NCI-H1694 (cell line): ENCODE results near the gene PNMT.
A peak's percentile ranks its signal among the peaks of the same experiment; 100 is the strongest.
"Not testable (repeated sequence)": the region's sequence is repeated elsewhere in the genome, so short reads cannot be mapped to it uniquely, and the experiment has no call there.

Source experiments
- DNase-seq: peaks from one replicate; lab custom pipeline; 2025; lab: John Stamatoyannopoulos, UW

PNMT gene

DNA sequence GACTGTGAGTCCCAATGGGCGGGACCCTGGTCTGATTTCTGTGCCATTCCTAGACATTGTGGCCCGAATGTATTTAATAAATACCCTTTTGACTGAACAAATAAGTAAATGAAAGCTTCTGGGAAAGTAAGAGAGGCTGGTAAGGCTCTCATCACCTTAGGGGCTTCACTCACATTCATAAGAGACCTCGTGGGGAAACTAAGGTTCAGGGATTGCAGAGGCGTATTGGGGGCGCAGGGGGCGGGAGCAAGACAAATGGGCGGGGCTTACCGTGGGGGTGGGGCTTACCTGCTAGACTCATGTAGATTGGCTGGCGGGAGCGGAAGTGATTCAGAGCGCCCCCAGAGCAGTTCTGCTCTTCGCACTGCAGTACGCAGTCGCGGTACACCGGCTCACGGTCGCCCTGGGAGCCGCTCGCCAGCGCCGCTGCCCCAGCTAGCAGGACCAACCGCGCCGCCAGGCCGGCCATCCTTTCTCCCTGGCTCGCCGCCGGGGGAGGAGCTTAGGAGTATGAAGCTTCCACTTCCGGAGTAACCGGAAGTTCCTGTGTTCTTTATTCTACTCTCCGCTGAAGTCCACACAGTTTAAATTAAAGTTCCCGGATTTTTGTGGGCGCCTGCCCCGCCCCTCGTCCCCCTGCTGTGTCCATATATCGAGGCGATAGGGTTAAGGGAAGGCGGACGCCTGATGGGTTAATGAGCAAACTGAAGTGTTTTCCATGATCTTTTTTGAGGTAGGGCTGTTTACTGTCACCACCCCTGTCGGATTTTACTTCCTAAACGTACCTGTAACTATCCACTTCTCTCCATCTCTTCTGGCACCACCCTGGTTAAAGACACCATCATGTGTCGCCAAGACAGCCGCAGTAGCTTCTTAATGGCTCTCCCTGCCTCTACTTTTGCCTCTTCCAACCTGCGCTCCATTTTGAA lies 19.6 kb downstream of the PNMT start, which contains the start of gene PGAP3:
TSS of gene PGAP3 (minus strand) at position 512 of the 929 bp plus-strand sequence. CDS start at position 469, 43 bp downstream.
- DNase-seq = peak; percentile 97

DNA sequence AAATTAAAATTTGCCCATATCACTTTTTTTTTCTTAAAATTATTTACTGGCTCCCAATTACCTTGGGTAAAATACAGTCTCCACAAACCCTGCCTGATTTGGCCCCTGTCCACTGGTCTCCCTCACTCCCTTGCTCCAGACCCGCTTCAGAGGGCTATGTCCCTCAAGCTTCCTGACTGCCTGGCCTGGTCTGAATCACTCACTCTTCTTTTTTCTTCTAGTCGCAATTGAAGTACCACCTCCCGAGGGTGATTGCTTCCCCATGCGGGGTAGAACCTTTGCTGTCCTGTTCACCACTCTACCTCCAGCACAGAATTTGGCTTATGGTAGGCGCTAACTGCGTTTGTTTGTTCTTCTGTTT lies 20.2 kb downstream of the PNMT start:
- DNase-seq = no peak

DNA sequence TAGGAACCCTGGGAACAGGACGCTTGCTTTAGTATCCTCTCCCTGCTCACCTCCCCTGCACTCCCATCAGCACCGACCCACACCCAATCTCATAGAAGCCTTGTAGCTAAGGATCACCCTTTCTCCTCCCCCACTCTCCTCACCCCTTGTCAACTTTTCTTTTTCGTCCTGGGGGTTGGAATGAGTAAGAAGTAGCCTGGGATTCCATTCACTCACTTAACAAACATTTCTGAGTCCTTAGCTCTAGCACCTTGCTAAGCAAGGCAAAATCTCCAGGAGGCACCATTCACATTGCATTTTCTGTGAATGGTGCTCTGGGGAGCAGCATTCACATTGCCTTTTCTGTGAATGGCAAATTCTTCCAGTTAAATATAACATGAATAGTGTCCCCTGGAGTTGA lies 20.7 kb downstream of the PNMT start:
- no peak for DNase-seq

DNA sequence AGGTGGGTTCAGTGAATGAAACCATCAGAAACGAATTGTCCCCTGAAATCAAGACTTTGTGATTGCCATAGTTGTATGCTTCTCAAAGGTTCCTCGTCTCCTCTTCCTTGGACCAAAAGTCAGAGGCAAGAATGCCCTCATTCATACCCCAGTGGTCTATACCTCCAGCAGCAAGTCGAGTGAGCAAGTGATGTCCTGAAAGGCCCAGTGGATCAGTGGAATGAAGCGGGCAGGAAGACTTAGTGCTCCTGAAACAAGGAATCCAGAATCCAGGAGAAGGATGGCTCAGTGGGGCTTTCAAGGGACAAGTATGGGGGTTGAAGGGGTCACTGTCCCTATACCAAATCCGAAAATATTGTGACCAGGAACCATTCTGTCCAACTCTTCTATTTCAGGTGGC lies 26.3 kb downstream of the PNMT start:
- DNase-seq = no peak

DNA sequence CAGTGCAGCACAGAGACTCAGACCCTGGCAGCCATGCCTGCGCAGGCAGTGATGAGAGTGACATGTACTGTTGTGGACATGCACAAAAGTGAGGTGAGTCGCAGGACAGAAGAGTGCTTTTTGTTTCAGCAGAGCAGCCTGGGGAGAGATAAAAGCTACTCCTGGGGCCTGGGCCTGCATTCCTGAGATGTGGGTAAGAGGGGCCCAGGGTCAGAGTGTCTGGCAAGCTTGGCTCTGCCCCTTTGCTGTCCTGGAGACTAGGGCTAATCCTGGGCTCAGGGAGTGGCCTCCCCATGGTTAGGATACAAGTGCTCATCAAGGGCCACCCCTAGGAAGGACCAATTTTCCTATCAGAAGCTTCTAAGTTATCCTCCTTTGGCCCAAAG lies 26.8 kb downstream of the PNMT start:
- DNase-seq = no peak

DNA sequence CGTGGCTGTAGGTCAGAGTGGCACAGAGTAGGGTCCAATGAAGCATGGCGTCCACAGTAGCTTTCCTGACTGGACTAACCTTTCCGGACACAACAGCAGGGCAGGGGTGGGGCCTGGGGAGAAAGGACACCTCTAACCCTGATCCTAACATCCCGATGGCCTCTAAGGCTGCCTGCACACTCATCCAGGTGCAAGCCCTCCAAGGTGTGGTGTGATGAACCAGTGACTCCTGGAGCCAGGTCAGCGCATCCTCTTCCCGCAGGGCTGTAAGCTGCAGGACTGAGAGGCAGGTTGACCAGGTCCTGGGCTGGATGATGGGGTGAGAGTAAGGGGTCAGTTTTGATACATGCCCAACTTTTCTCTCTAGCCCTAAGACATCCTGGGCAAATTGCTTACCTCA lies 28.5 kb downstream of the PNMT start:
- DNase-seq = no peak

DNA sequence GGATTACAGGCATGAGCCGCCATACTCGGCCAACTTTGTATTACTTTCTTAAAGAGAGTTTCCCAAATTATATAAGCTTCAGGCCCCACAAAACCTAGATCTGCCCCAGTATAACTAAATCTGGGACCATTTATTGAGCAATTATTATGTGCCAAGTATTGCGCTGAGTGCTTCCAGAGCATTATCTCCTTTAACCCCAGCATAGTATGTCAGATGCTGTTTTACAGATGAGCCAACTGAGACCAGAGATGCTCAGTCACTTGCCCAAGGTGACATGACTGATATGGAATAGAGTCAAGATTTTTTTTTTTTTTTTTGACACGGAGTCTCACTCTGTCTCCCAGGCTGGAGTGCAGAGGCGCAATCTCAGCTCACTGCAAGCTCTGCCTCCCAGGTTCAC lies 29.7 kb downstream of the PNMT start:
- no peak for DNase-seq

DNA sequence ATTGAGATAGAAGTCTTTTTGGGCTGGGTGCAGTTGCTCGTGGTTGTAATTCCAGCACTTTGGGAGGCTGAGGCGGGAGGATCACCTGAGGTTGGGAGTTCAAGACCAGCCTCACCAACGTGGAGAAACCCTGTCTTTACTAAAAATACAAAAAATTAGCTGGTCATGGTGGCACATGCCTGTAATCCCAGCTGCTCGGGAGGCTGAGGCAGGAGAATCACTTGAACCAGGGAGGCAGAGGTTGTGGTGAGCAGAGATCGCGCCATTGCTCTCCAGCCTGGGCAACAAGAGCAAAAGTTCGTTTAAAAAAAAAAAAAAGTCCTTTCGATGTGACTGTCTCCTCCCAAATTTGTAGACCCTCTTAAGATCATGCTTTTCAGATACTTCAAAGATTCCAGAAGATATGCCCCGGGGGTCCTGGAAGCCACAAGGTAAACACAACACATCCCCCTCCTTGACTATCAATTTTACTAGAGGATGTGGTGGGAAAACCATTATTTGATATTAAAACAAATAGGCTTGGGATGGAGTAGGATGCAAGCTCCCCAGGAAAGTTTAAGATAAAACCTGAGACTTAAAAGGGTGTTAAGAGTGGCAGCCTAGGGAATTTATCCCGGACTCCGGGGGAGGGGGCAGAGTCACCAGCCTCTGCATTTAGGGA lies 31.0 kb downstream of the PNMT start:
- not testable (repeated sequence) for DNase-seq

DNA sequence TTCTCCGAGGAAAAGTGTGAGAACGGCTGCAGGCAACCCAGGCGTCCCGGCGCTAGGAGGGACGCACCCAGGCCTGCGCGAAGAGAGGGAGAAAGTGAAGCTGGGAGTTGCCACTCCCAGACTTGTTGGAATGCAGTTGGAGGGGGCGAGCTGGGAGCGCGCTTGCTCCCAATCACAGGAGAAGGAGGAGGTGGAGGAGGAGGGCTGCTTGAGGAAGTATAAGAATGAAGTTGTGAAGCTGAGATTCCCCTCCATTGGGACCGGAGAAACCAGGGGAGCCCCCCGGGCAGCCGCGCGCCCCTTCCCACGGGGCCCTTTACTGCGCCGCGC lies 31.5 kb downstream of the PNMT start, which contains the start of gene ERBB2:
TSS of gene ERBB2 (plus strand) at position 247 of the 330 bp plus-strand sequence. CDS start 175 bp downstream, outside the sequence.
- no peak for DNase-seq

DNA sequence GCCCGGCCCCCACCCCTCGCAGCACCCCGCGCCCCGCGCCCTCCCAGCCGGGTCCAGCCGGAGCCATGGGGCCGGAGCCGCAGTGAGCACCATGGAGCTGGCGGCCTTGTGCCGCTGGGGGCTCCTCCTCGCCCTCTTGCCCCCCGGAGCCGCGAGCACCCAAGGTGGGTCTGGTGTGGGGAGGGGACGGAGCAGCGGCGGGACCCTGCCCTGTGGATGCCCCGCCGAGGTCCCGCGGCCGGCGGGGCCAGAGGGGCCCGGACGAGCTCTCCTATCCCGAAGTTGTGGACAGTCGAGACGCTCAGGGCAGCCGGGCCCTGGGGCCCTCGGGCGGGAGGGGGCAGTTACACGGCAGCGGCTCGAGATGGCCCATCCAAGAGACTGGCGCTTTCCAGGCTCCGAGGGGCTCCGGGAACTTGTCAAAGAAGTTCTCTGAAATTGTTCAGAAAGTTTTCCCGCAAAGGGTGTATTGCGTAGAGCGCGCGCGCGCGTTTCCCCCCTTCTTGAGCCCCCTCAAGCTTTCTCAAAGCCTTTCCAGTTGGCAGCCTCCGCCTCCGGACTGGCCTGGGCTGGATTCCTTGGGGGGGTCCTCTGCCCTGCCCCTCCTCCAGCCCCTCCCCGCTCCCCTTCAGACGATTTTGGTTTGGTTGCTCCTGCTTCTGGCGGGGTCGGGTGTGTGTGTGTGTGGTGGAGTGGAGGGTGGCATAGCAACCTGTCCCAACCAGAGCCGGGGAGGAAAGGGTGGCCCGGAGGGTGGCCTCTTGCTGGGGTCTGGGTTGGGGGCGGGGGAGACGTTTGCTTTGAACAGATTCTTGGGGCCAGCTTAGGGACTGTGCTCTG lies 32.1 kb downstream of the PNMT start:
- DNase-seq = no peak

DNA sequence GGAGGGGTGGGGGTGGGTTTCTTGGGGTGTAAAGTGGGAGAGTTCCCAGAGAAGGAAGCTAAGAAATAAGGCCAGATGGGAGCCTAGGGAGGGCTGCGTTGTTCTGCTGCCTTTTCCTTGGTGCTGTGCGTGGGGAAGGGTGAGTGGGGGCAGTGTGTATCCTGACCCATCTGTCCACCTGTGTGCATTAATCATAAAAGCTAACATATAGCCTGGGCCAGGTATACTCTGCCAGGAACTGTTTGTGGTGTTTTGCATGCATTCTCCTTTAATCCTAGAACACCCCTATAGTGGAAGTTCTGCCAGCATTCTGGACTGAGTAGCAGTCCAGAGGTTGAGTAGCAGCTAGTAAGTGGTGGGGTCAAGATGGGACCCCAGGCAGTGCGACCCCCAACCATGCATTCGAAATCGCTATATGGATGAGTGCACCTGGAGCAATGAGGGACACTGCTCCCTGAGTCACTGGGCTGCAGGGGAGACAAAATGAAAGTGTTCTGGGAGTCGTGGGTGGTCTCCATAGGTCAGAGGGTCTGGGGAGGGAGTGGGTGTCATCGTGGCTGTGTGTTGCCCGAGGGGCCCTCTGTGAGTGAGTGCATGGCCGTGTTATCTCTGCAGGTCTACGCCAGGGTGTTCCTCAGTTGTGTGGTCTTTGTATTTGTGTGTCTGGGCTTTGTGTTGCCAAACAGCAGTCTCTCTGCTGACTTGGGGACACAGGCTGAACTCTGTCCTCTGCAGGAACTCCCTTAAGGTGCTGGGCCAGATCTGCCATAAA lies 32.9 kb downstream of the PNMT start:
- DNase-seq = no peak

DNA sequence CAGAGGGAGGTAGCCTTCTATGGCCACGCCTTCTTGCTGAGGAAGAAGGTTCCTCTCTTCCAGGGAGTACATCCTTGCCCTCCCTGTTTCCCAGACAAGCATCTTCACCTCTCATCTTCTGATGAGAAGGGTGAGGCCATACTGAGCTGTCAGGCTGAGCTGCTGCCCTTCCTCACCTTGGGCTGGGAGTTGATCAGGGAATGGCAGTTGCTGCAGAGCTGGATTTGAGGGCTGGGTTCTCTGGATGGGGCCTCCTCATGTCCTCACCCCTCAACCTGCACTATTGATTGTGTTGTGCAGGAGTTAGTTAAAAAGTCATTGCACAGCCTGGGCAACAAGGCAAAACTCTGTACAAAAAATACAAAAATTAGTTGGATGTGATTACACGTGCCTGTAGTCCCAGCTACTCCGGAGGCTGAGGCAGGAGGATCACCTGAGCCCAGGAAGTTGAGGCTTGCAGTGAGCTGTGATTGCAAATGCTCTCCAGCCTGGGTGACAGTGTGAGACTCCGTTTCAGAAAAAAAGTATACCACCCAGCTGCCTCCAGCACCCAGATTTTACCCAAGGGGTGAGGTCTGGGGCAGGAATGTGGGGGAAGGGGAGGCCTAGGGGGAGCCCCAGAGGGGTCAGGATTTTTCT lies 33.6 kb downstream of the PNMT start:
- DNase-seq = no peak

DNA sequence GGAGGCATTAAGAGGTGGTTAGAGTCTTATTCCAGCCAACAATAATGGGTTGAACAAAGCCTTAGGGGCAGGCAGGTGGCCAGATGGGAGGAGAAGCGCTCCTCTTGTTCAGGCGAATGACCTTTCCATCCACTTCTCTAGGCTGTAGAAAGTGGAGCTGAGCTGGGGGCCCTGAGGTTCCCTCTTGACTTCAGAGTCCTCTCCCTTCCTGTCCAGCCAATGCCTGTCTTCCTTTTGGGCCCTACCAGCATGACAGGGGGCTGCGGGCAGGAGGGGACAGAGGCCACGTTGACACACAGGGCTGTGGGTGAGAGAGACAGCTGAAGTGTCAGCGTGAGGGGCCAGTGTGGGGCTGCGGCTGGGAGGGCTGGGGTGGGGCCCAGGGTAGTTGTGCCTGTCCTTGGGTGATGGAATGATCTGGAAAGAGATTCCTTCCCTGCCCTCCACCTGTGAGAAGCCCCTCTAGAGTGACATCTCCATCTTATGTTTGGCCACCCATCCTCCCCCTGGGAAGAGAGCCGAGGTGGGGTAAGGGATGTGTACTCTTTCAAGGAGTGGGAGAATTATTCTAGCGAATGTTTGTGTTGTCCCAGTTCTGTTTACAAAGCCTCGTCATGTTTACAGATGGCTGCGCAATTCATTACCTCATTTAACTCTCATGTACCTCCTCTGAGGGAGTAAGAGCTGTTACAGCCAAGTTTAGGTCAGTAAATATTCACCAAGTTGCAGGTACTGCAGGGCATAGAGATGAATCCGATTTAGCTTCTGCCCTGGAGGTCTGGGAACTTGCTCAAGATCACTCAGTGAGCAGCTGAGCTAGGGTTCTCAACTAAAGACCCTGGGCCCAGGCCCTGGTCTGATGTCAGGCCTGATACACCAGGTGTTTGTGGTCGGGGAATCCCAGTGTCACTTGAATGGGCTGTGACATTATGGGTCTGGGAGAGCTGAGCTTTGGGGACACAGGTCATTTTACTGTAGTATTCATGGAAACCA lies 34.9 kb downstream of the PNMT start:
- no peak for DNase-seq

DNA sequence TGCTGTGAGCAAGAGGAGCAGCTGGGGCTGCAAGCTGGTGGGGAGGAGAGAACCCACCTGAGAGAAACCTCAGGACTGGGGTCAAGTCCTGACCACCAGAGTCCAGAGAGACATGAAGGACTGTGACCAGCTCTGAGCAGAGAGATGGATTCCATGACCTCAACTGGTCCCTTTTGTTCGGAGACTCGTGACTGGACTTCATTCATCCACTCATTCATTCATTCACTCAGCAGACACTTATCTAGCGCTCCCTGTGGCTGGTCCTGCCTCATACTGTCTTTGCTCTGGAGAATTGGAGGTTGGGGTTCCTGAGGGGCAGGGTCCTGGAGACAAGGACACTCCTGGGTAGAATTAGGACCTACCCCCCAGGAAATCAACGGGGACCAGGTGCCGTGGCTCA lies 35.7 kb downstream of the PNMT start:
- no peak for DNase-seq

DNA sequence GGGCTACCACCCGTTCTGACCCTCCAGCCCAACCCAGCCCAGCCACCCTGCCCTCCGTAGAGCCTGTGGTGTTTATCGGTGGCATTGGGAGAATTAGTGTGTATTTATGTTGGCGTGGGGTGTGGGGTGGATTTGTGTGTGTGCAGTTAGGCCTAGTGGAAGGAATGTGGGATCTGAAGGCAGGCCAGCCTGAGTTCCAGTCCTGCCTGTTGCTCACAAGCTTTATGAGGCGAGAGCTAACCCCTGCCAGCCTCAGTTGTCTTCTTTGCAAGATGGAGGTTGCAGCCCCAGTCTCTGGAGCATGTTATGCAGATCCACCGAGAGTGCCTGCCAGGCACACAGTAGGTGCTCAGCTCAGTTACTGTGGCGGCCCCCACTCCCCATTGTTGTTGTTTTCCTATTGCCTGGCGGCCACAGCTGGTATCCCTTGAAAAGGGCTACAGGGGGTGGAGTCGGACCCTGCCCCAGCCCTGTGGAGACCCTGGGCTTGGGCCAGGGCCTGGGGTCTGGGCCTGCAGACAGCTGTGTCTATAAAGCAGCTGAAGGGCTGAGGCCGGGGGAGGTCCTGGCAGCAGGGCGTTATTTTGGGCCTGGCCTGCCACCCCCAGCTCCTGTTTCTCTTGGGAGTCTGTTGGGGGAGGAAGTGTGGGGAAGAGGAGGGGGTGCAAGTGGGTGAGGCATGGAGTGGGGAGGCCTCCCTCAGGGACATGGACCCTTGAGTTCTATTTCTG lies 36.7 kb downstream of the PNMT start:
- no peak for DNase-seq

DNA sequence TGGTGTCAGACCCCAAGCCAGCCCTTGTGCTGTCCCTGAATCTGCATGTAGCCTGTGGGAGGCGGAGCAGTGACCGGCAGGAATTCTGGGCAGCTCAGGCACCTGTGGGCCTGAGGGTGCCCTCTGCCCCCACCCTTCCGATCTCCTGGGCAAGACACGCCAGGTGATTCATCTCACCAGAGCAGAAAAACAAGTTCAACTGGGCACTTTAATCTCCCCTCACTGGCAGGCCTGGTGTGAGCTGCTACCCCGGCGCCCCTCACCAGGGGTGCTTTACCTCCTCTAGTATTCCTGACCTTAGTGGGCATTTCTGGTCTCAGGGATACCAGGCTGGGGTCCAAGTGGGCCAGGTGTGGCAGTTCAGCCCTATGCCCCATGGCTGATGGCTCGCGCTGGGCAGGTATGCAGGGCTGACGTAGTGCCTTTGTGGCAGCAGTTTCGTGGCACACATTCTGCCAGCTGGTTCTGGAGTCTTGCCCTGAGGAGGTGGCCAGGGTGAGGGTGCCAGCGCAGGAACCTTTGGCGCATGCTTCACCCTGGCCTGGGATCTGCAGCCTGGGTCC lies 37.6 kb downstream of the PNMT start:
- no peak for DNase-seq

DNA sequence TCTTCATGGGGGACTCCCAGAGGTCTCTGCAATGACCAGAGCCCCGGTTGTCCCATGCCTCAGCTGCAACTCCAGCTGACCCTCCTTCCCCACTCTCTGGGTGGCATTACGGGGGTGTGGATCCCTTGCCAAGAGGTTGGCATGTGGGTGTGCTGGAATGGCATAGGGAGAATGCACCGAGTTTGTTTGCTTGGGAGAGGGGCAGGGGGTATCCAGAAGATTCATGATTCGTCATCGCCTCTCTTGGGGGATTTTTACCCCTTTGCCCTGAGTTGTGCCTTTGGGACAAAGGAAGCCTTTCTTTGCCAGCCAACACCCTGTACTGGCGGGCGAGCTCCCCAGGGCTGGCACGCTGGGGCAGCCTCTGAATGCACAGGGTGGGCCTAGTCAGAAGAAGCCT lies 38.1 kb downstream of the PNMT start:
- no peak for DNase-seq

DNA sequence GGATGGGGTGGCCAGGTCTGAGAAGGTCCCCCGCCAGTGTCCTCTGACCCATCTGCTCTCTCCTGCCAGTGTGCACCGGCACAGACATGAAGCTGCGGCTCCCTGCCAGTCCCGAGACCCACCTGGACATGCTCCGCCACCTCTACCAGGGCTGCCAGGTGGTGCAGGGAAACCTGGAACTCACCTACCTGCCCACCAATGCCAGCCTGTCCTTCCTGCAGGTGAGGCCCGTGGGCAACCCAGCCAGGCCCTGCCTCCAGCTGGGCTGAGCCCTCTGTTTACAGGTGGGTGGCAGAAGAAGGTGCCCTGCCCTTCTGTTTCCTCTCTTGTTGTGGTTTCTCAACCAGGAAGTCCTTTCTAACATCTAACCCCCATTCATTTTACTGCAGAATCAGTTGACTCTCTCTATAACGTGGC lies 38.7 kb downstream of the PNMT start:
- no peak for DNase-seq
